Right lobe of liver (tissue), 4 donors: ENCODE data around the gene DUSP11.

ENCODE experiments used
- CTCF ChIP-seq, 4 donors: fragments of 200-600 bp in 3 of 4; fragments of 450-650 bp in 1 of 4; IDR thresholded peaks; one replicate each; pipeline versions ENCODE4 v1.5.1 to v1.8.0; 2016 to 2022; ENCODE audit warnings: antibody characterized with exemption in 4 of 4, mild to moderate bottlenecking in 2 of 4
- POLR2A ChIP-seq: fragments of 450-650 bp; IDR thresholded peaks from one replicate; pipeline ENCODE4 v1.6.1; 2017; ENCODE audit warnings: antibody characterized with exemption, mild to moderate bottlenecking
- donor health status: DM: no; HTN: no; CAD: no.
- donor health status: DM: no; HTN: no; CAD: no.
- donor health status: DM: no; HTN: yes; CAD: no.

- no peak for TF ChIP-seq CTCF (IDR thresholded peaks at IDR 0.05)
- peak; percentile 57 for TF ChIP-seq POLR2A
Measured at GRCh38 chr2:73828818-73829570, 49.1 kb upstream of the DUSP11 start, which contains the start of gene STAMBP.
